Colon (tissue), 2 donors: Measurements from ENCODE around the gene IDNK.
"Not testable (repeated sequence)": the region's sequence is repeated elsewhere in the genome, so short reads cannot be mapped to it uniquely, and the experiment has no call there.

Source experiments
- FAIRE-seq: peaks from 2 replicates; lab custom pipeline; 2012; peaks lifted over from hg19 to GRCh38; lab: Jason Lieb, UNC
- donor health status: control.
- donor health status: control.

Gene IDNK

GRCh38 chr9:83622939-83623678, at the start of gene IDNK:
Gene IDNK (plus strand): TSS chr9:83623143. CDS start chr9:83623172, 29 bp downstream.
- no peak for FAIRE-seq

GRCh38 chr9:83574482-83574881, 48.5 kb upstream of the IDNK start:
- FAIRE-seq, result no peak

- FAIRE-seq, result no peak
Measured at GRCh38 chr9:83582029-83582428, 40.9 kb upstream of the IDNK start.

GRCh38 chr9:83583151-83584014, 39.6 kb upstream of the IDNK start:
- no peak for FAIRE-seq

GRCh38 chr9:83584995-83585394, 37.9 kb upstream of the IDNK start:
- no peak for FAIRE-seq

DNA sequence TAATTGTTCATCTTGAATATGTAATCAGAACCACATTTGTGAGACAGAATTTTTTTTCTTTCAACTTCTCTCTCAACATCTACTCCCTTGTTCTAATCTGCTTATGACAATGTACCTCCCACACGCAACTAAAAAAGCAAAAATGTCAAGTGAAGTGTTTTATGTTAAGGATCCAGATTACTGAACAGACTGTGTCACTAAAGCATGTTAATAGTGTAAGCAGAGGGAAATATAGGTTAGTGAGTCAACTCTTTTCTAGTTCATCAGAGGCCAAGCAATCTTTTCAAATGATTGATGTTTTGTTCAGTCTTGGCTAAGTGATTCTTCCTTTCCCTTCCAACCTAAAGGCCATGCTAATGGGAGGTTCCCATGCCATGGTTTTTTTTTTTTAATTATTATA, 34.7 kb upstream of the IDNK start:
- no peak for FAIRE-seq

- no peak for FAIRE-seq
Measured at GRCh38 chr9:83596899-83597504, 25.9 kb upstream of the IDNK start.

GRCh38 chr9:83598487-83598886, 24.5 kb upstream of the IDNK start:
- FAIRE-seq, result no peak

DNA sequence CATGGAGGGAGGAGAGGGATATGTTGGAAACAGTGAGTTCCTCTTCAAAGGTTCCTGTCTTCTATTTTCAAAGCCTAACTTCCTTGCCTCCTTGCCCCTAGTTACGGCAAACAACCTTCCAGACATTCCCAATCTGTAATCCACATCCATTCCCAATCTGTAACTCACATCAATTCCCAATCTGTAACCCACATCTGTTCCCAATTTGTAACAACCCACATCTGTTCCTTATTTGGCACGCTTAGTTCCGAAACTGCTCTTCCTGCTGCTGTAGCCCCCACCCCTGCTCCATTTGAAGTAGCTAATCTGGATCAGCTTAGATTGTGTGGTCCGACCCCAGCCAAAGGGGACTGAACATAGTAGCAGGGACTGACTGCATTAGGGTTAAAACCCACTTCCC, 23.9 kb upstream of the IDNK start:
- FAIRE-seq, result no peak

GRCh38 chr9:83601463-83601862, 21.5 kb upstream of the IDNK start:
- FAIRE-seq, result no peak

GRCh38 chr9:83607620-83608019, 15.3 kb upstream of the IDNK start:
- not testable (repeated sequence) for FAIRE-seq

DNA sequence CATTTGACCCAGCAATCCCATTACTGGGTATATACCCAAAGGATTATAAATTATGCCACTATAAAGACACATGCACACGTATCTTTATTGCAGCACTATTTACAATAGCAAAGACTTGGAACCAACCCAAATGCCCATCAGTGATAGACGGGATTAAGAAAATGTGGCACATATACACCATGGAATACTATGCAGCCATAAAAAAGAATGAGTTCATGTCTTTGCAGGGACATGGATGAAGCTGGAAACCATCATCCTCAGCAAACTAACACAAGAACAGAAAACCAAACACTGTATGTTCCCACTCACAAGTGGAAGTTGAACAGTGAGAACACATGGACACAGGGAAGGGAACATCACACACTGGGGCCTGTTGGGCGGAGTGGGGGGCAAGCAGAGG, 9.6 kb upstream of the IDNK start:
- not testable (repeated sequence) for FAIRE-seq

GRCh38 chr9:83617299-83617698, 5.6 kb upstream of the IDNK start:
- FAIRE-seq, result no peak

DNA sequence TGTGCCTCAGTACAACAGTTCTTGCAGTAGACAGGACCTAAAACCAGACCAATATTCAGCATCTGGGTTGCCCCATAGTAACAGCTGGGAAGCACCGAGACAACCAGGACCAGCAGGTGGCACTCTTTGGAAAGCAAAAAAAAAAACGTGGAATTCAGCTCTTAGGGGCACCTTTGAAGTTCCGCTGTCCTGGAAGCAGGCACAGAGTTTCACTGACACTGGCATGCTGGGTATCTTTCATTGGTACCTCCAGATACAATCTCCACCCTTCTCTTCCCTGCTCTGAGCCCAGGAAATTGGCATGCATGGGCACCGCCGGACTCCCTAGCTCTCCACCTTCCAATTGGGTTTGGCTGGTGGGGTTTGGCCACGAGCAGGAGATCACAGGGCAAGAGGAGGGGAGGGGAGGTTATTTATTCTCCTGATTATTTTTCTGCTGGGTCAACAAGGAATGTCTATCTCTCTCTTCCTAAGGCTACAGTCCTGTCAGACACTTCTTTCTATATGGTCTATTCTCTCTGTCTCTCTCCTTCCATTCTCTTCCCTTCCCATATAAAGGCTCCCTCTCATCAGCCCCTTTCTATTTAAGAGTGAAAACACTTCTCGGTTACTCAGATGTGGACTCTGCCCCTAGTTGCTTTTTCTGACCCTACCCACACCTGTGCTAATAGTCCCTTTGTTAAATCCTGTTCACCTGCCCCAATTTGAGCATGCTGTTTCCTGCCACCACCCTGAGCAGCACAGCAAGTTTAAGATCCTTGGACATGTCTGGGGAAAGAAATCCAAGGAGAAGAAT, 1.9 kb upstream of the IDNK start:
- FAIRE-seq, result no peak

DNA sequence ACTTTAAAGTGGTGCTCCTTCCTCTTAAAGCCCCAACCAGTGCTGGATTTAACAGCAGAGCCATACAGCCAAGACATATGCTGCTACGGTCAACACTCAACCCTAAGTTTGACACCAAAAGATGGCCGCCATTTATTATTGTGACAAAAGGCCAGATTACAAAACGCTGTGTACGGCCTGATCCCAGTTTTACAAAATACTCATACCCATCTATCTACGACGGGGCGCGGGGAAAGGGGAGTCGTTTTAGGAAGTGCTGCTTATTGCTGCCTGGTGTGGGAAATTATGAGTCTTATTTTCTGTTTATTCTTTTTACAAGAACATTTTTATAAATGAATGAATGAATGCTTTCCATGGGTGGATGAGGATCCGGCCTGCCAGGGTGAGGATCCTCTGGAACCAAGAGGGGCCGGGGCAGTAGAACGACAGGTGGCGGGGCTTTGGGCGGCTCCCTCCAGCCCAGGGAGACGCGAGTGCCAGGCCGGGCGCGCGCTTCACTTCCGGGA, 457 bp upstream of the IDNK start:
- no peak for FAIRE-seq

DNA sequence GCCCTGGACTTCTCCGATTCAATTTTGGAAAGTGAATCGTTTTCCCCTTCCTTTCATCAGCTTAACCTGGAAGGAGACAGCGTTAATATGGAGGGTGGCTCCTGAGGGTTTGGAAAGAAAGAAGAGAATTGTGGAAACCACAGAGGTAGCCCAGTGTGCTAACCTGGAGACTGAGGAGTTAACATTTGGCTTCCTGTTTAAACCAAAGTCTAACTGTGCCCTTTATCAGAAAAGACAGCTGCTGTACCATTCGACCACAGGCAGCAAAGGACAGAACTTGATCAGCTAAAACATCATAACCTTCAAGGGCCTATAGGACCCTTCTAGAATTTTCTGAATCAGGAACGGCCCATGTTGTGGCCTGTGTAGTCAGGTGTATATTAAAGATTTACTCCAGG, 735 bp downstream of the IDNK start:
- no peak for FAIRE-seq

- FAIRE-seq, result no peak
Measured at GRCh38 chr9:83625178-83625577, 2.2 kb downstream of the IDNK start.

DNA sequence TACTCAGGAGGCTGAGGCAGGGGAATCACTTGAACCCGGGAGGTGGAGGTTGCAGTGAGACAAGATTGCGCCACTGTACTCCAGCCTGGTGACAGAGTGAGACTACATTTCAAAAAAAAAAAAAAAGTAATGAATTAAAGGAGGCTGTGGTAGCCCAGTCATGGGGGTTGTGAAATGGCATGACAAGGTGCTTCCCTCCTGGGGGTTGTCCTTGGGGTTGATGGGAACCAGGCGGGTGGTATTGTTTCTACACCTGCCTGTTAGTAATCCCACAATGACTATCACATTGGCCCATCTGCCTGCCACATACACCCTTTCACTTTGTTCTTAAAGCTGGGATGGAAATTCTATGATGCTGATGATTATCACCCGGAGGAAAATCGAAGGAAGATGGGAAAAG, 5.6 kb downstream of the IDNK start:
- no peak for FAIRE-seq

- FAIRE-seq, result no peak
Measured at GRCh38 chr9:83629433-83630104, 6.6 kb downstream of the IDNK start.

DNA sequence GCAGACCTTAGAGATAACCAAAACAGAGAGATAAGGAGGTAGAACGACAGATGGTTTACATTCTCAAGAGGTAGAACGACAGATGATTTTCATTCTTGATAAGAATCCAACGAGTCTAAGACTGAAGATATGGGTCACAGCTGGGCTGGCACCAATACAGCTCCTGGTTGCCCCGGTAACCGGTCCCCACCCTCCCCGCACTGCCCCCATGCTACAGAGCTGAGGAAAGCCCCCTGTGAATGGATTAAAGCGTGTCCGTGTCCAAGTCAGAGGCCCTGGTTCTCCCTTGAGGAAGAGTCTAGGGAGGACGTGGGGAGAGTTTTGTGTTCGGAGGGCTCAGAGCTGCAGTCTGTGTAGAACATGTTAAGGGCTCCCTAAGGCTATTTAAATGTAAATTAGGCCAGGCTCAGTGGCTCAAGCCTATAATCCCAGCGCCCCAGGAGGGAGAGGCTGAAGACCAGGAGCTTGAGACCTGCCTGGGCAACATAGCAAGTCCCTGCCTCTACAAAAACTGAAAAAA, 8.1 kb downstream of the IDNK start:
- FAIRE-seq, result no peak

DNA sequence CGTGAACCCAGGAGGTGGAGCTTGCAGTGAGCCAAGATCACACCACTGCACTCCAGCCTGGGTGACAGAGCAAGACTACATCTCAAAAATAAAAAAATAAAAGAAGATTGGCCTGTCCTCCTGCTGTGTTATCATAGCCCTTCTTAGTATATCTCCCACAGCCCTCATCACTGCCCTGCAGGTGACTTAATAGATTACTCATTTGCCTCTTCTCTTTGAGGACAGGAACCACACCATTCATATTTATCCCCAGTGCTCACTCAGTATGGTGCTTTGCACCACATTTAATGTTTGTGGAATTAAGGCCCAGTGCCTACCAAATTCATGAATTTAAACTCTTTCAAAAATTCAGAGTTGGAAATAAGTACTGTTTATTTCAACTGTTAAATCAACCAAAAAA, 10.3 kb downstream of the IDNK start:
- peak; percentile 21 for FAIRE-seq
